H9 (cell line): ENCODE results near the gene IGF2BP3. TPM values are rescaled to one million over a fixed set of nuclear protein-coding genes. Genes with fewer than 3 reads are reported as not detected.
A peak's percentile ranks its signal among the peaks of the same experiment; 100 is the strongest.

ENCODE experiments used
- DNase-seq: peaks from one replicate; pipeline ENCODE4 v3.0.0-alpha.2; 2017
- H2AFZ ChIP-seq: one replicate; pipeline ENCODE4 v1.6.1; 2013; ENCODE audit warnings: mild to moderate bottlenecking, low read length, control low read depth, moderate library complexity
- H2AK5ac ChIP-seq: 2 replicates; pipeline ENCODE4 v1.6.1; 2013; ENCODE audit warnings: low read length, control low read depth, mixed read lengths; ENCODE audit not compliant: insufficient read length
- H2BK120ac ChIP-seq: one replicate; pipeline ENCODE4 v1.6.1; 2013; ENCODE audit warnings: low read depth, mild to moderate bottlenecking, low read length, control low read depth, inconsistent platforms; ENCODE audit not compliant: poor library complexity, severe bottlenecking
- H2BK12ac ChIP-seq: 2 replicates; pipeline ENCODE4 v1.6.1; 2013; ENCODE audit warnings: low read length, control low read depth, mixed read lengths, low read depth; ENCODE audit not compliant: insufficient read length
- H2BK15ac ChIP-seq: 2 replicates; pipeline ENCODE4 v1.6.1; 2013; ENCODE audit warnings: low read depth, low read length, control low read depth
- H2BK20ac ChIP-seq: one replicate; pipeline ENCODE4 v1.6.1; 2013; ENCODE audit warnings: low read depth, mild to moderate bottlenecking, low read length, control low read depth, inconsistent platforms; ENCODE audit not compliant: poor library complexity, severe bottlenecking
- H2BK5ac ChIP-seq: 2 replicates; pipeline ENCODE4 v1.6.1; 2013; ENCODE audit warnings: low read length, control low read depth, mixed read lengths; ENCODE audit not compliant: insufficient read length
- H3K14ac ChIP-seq: 2 replicates; pipeline ENCODE4 v1.6.1; 2013; ENCODE audit warnings: low read length, control low read depth; ENCODE audit not compliant: insufficient read depth
- H3K18ac ChIP-seq: 2 replicates; pipeline ENCODE4 v1.6.1; 2013; ENCODE audit warnings: low read depth, mild to moderate bottlenecking, mixed read lengths, low read length, control low read depth; ENCODE audit not compliant: insufficient read length
- H3K23ac ChIP-seq: 2 replicates; pipeline ENCODE4 v1.6.1; 2013; ENCODE audit warnings: low read length, control low read depth, mixed read lengths, low read depth; ENCODE audit not compliant: insufficient read length
- H3K23me2 ChIP-seq: 2 replicates; pipeline ENCODE4 v1.6.1; 2013; ENCODE audit warnings: low read depth, mild to moderate bottlenecking, mixed read lengths, low read length, control low read depth; ENCODE audit not compliant: insufficient read length, poor library complexity, severe bottlenecking
- H3K27ac ChIP-seq: 2 replicates; pipeline ENCODE4 v1.5.1; 2013; ENCODE audit warnings: low read length, control low read depth, mixed read lengths, low read depth; ENCODE audit not compliant: insufficient read length
- H3K27me3 ChIP-seq: 2 replicates; pipeline ENCODE4 v1.6.1; 2013; ENCODE audit warnings: low read length, control low read depth, inconsistent platforms; ENCODE audit not compliant: insufficient read depth
- H3K4ac ChIP-seq: 2 replicates; pipeline ENCODE4 v1.6.1; 2013; ENCODE audit warnings: low read depth, mild to moderate bottlenecking, control low read depth, inconsistent platforms, low read length, moderate library complexity
- H3K4me1 ChIP-seq: 2 replicates; pipeline ENCODE4 v1.6.1; 2013; ENCODE audit warnings: low read length, control low read depth, inconsistent platforms; ENCODE audit not compliant: insufficient read depth
- H3K4me2 ChIP-seq: 2 replicates; pipeline ENCODE4 v1.6.1; 2013; ENCODE audit warnings: low read length, control low read depth, mixed read lengths; ENCODE audit not compliant: insufficient read length, insufficient read depth
- H3K56ac ChIP-seq: 2 replicates; pipeline ENCODE4 v1.6.1; 2013; ENCODE audit warnings: low read depth, mild to moderate bottlenecking, mixed read lengths, low read length, control low read depth; ENCODE audit not compliant: insufficient read length
- H3K79me1 ChIP-seq: 2 replicates; pipeline ENCODE4 v1.6.1; 2013; ENCODE audit warnings: low read depth, mild to moderate bottlenecking, moderate library complexity, low read length, control low read depth, inconsistent platforms; ENCODE audit not compliant: insufficient read depth, poor library complexity, severe bottlenecking
- H3K79me2 ChIP-seq: 2 replicates; pipeline ENCODE4 v1.6.1; 2013; ENCODE audit warnings: low read length, control low read depth, inconsistent platforms; ENCODE audit not compliant: insufficient read depth
- H3K9ac ChIP-seq: 2 replicates; pipeline ENCODE4 v1.6.1; 2013; ENCODE audit warnings: low read length, control low read depth, mixed read lengths; ENCODE audit not compliant: insufficient read length; ENCODE audit errors: extremely low read depth
- H3K9me3 ChIP-seq: one replicate; pipeline ENCODE4 v1.6.1; 2013; ENCODE audit warnings: low read depth, low read length, inconsistent platforms; ENCODE audit not compliant: control insufficient read depth
- H3T11ph ChIP-seq: one replicate; pipeline ENCODE4 v1.6.1; 2013; ENCODE audit warnings: mild to moderate bottlenecking, low read length, control low read depth, inconsistent platforms
- H4K20me1 ChIP-seq: one replicate; pipeline ENCODE4 v1.6.1; 2013; ENCODE audit not compliant: control insufficient read depth, insufficient read length, insufficient read depth
- H4K5ac ChIP-seq: 2 replicates; pipeline ENCODE4 v1.6.1; 2013; ENCODE audit warnings: low read depth, mild to moderate bottlenecking, mixed read lengths, low read length, control low read depth; ENCODE audit not compliant: insufficient read length
- H4K8ac ChIP-seq: replicated peaks from 2 replicates; pipeline ENCODE4 v1.6.1; 2013; ENCODE audit warnings: low read length, control low read depth, mixed read lengths, low read depth; ENCODE audit not compliant: insufficient read length
- H4K91ac ChIP-seq: 2 replicates; pipeline ENCODE4 v1.6.1; 2013; ENCODE audit warnings: low read depth, mild to moderate bottlenecking, moderate library complexity, mixed read lengths, low read length, control low read depth; ENCODE audit not compliant: insufficient read length
- H3K27ac Mint-ChIP-seq, 3 experiments: 2 replicates in 2 of 3; 3 replicates in 1 of 3; pipeline ENCODE4 v1.8.0; 2020 to 2021; ENCODE audit warnings: mixed read lengths in 3 of 3, mild to moderate bottlenecking in 1 of 3, moderate library complexity in 1 of 3
- H3K27me3 Mint-ChIP-seq: 2 replicates; pipeline ENCODE4 v1.8.0; 2021; ENCODE audit warnings: low read depth, mild to moderate bottlenecking, moderate library complexity, mixed read lengths
- H3K36me3 Mint-ChIP-seq, 3 experiments: 2 replicates in 2 of 3; 3 replicates in 1 of 3; pipeline ENCODE4 v1.8.0; 2020 to 2021; ENCODE audit warnings: low read depth in 3 of 3, mixed read lengths in 3 of 3; ENCODE audit not compliant: insufficient read depth in 1 of 3
- H3K4me1 Mint-ChIP-seq, 2 experiments: 2 replicates each; pipeline ENCODE4 v1.8.0; 2020; ENCODE audit warnings: mixed read lengths in 2 of 2
- H3K4me3 Mint-ChIP-seq, 2 experiments: 2 replicates in 1 of 2; 3 replicates in 1 of 2; pipeline ENCODE4 v1.8.0; 2020 to 2021; ENCODE audit warnings: mild to moderate bottlenecking in 2 of 2, mixed read lengths in 2 of 2, moderate library complexity in 1 of 2
- H3K9me3 Mint-ChIP-seq, 2 experiments: 2 replicates in 1 of 2; 3 replicates in 1 of 2; pipeline ENCODE4 v1.8.0; 2020; ENCODE audit warnings: mild to moderate bottlenecking in 2 of 2, mixed read lengths in 2 of 2, moderate library complexity in 1 of 2
- CTCF ChIP-seq: fragments of 200-600 bp; sonication (generic); conservative IDR thresholded peaks from 3 replicates; pipeline ENCODE4 v1.8.0; 2021; ENCODE audit warnings: antibody characterized with exemption, mild to moderate bottlenecking
- WGBS: extraction: QIAGEN DNeasy Blood & Tissue Kit; methylation state at CpG from one replicate; pipeline ENCODE4 v1.1.7; 2013; ENCODE audit warnings: missing lambda C conversion rate, low lambda C conversion rate, mixed read lengths; ENCODE audit not compliant: insufficient read length; ENCODE audit errors: extremely low coverage; 5-methylcytosine and 5-hydroxymethylcytosine counted together
- total RNA-seq: library from RNA; stranded (reverse); gene quantifications from 2 replicates; pipeline ENCODE4 v1.2.1, GENCODE V29; 2021

Gene IGF2BP3
- total RNA-seq, 1 experiment from 2014 or later = 197 TPM

- Histone ChIP-seq H2AFZ (no peak overlapping the region), H3K4me2 (no peak overlapping the region), H3K79me2 (peaks cover 7% of the 10 kb centered on the region; the same call in 1 of the 2 replicates), H2AK5ac (no peak overlapping the region), H3K4me1 (no peaks in the 10 kb centered on the region), H4K8ac (no peak overlapping the region), H3K18ac (no peak overlapping the region), H3K27ac (no peak overlapping the region), H4K91ac (no peak overlapping the region), H4K20me1 (no peaks in the 10 kb centered on the region), H2BK5ac (no peak overlapping the region), H3K23ac (no peak overlapping the region), H3K27me3 (no peaks in the 10 kb centered on the region), H4K5ac (no peak overlapping the region), H3K9ac (no peak overlapping the region), H3K14ac (no peak overlapping the region), H3K9me3 (no peaks in the 10 kb centered on the region), H2BK12ac (no peak overlapping the region), H3K23me2 (no peaks in the 10 kb centered on the region), H2BK120ac (no peak overlapping the region), H2BK20ac (no peak overlapping the region), H2BK15ac (no peak overlapping the region), H3K4ac (no peak overlapping the region), H3T11ph (no peak overlapping the region), H3K56ac (no peak overlapping the region), H3K79me1 (peaks cover 13% of the 10 kb centered on the region)
- WGBS = no CpG with 5 or more reads among the region's 3 CpGs
- TF ChIP-seq CTCF = no peak
- H3K27ac Mint-ChIP-seq = 0 out of 7 replicates have a peak overlapping the region, but pooled peaks of 1 of the 3 experiments have one; percentile 29
- H3K4me1 Mint-ChIP-seq = peaks cover 11 to 18% of the 10 kb centered on the region in 2 experiments
- H3K27me3 Mint-ChIP-seq = no peaks in the 10 kb centered on the region
- no peaks in the 10 kb centered on the region for H3K9me3 Mint-ChIP-seq
- no peak overlapping the region for H3K4me3 Mint-ChIP-seq
- peaks cover 12 to 43% (median 37%) of the 10 kb centered on the region in 3 experiments; a peak in 6 of 7 replicates for H3K36me3 Mint-ChIP-seq
- DNase-seq = no peak
Measured at GRCh38 chr7:23356726-23357125, 113.6 kb downstream of the IGF2BP3 start.
